Esophagus squamous epithelium (tissue), 4 donors: ENCODE results near the gene BORA.
"Not testable (repeated sequence)": the region's sequence is repeated elsewhere in the genome, so short reads cannot be mapped to it uniquely, and the experiment has no call there.

Experiments used
- POLR2A ChIP-seq, 4 donors: fragments of 450-650 bp; IDR thresholded peaks; one replicate each; pipeline ENCODE4 v1.6.1; 2017; ENCODE audit warnings: antibody characterized with exemption in 4 of 4, mild to moderate bottlenecking in 4 of 4, moderate library complexity in 3 of 4
- TF ChIP-seq, protein P1 (sequence below), 6 experiments: fragments of 450-650 bp in 4 of 6; fragments of 200-600 bp in 2 of 6; sonication (generic) in 2 of 6; IDR thresholded peaks; one replicate each; pipeline ENCODE4 v1.5.1; 2016 to 2019; ENCODE audit warnings: antibody characterized with exemption in 6 of 6, mild to moderate bottlenecking in 4 of 6, moderate library complexity in 4 of 6

GRCh38 chr13:72784679-72785078 is 57.0 kb downstream of the BORA start:
- TF ChIP-seq, protein P1, sequence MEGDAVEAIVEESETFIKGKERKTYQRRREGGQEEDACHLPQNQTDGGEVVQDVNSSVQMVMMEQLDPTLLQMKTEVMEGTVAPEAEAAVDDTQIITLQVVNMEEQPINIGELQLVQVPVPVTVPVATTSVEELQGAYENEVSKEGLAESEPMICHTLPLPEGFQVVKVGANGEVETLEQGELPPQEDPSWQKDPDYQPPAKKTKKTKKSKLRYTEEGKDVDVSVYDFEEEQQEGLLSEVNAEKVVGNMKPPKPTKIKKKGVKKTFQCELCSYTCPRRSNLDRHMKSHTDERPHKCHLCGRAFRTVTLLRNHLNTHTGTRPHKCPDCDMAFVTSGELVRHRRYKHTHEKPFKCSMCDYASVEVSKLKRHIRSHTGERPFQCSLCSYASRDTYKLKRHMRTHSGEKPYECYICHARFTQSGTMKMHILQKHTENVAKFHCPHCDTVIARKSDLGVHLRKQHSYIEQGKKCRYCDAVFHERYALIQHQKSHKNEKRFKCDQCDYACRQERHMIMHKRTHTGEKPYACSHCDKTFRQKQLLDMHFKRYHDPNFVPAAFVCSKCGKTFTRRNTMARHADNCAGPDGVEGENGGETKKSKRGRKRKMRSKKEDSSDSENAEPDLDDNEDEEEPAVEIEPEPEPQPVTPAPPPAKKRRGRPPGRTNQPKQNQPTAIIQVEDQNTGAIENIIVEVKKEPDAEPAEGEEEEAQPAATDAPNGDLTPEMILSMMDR (IDR thresholded peaks at IDR 0.05) = not testable (repeated sequence)
- TF ChIP-seq POLR2A (IDR thresholded peaks at IDR 0.05) = not testable (repeated sequence)
